Measurements from ENCODE around the gene ATP8B3.

ATP8B3 gene

GRCh38 chr19:1847684-1848398 is 35.8 kb upstream of the ATP8B3 start:
- Histone ChIP-seq H3K9me3 (replicated peaks; ENCODE audit: low read length) (no peaks in the 10 kb centered on the region), H3K27me3 (ENCODE audit: control insufficient read depth, insufficient read depth, low read length) (no peaks in the 10 kb centered on the region), H3K4me2 (ENCODE audit: low read length) (peak overlapping the region; percentile 97), H3K4me1 (ENCODE audit: control insufficient read depth, insufficient read depth, low read length) (peaks cover 21% of the 10 kb centered on the region), H3K9ac (ENCODE audit: low read depth, low read length) (peak overlapping the region; percentile 98), H3K4me3 (ENCODE audit: low read length) (peak overlapping the region; percentile 82), H3K36me3 (ENCODE audit: insufficient read depth, low read length) (peaks cover 19% of the 10 kb centered on the region)

GRCh38 chr19:1847348-1847683 is 35.2 kb upstream of the ATP8B3 start:
- peak overlapping the region; percentile 98 for H3K9ac ChIP-seq (ENCODE audit: low read depth, low read length)
- H3K36me3 ChIP-seq (ENCODE audit: insufficient read depth, low read length): peaks cover 19% of the 10 kb centered on the region
- H3K4me1 ChIP-seq (ENCODE audit: control insufficient read depth, insufficient read depth, low read length): peaks cover 21% of the 10 kb centered on the region
- H3K9me3 ChIP-seq (replicated peaks; ENCODE audit: low read length): no peaks in the 10 kb centered on the region
- H3K4me3 ChIP-seq (ENCODE audit: low read length): peak overlapping the region; percentile 82
- H3K4me2 ChIP-seq (ENCODE audit: low read length): peak overlapping the region; percentile 97
- H3K27me3 ChIP-seq (ENCODE audit: control insufficient read depth, insufficient read depth, low read length): no peaks in the 10 kb centered on the region

- Histone ChIP-seq H3K9ac (ENCODE audit: low read depth, low read length) (peak overlapping the region; percentile 98), H3K9me3 (replicated peaks; ENCODE audit: low read length) (no peaks in the 10 kb centered on the region), H3K36me3 (ENCODE audit: insufficient read depth, low read length) (peaks cover 19% of the 10 kb centered on the region), H3K4me3 (ENCODE audit: low read length) (peak overlapping the region; percentile 82), H3K4me1 (ENCODE audit: control insufficient read depth, insufficient read depth, low read length) (peaks cover 21% of the 10 kb centered on the region), H3K27me3 (ENCODE audit: control insufficient read depth, insufficient read depth, low read length) (no peaks in the 10 kb centered on the region), H3K4me2 (ENCODE audit: low read length) (peak overlapping the region; percentile 97)
Observed at GRCh38 chr19:1846517-1847204, 34.6 kb upstream of the ATP8B3 start.

GRCh38 chr19:1845642-1846041 is 33.6 kb upstream of the ATP8B3 start:
- H3K9ac ChIP-seq (ENCODE audit: low read depth, low read length): no peak overlapping the region
- H3K4me1 ChIP-seq (ENCODE audit: control insufficient read depth, insufficient read depth, low read length): peaks cover 21% of the 10 kb centered on the region

GRCh38 chr19:1845125-1845515 is 33.0 kb upstream of the ATP8B3 start:
- no peaks in the 10 kb centered on the region for H3K9me3 ChIP-seq (replicated peaks; ENCODE audit: low read length)
- peaks cover 17% of the 10 kb centered on the region for H3K36me3 ChIP-seq (ENCODE audit: insufficient read depth, low read length)
- H3K27me3 ChIP-seq (ENCODE audit: control insufficient read depth, insufficient read depth, low read length): no peaks in the 10 kb centered on the region
- peaks cover 21% of the 10 kb centered on the region for H3K4me1 ChIP-seq (ENCODE audit: control insufficient read depth, insufficient read depth, low read length)
- peak overlapping the region; percentile 23 for H3K4me2 ChIP-seq (ENCODE audit: low read length)
- H3K9ac ChIP-seq (ENCODE audit: low read depth, low read length): no peak overlapping the region
- H3K4me3 ChIP-seq (ENCODE audit: low read length): no peak overlapping the region

More at GRCh38 chr19:1845642-1846041, 33.6 kb upstream of the ATP8B3 start:
- peaks cover 17% of the 10 kb centered on the region for H3K36me3 ChIP-seq (ENCODE audit: insufficient read depth, low read length)
- peak overlapping the region; percentile 40 for H3K4me2 ChIP-seq (ENCODE audit: low read length)
- no peaks in the 10 kb centered on the region for H3K27me3 ChIP-seq (ENCODE audit: control insufficient read depth, insufficient read depth, low read length)
- no peaks in the 10 kb centered on the region for H3K9me3 ChIP-seq (replicated peaks; ENCODE audit: low read length)
- H3K4me3 ChIP-seq (ENCODE audit: low read length): no peak overlapping the region

- Histone ChIP-seq H3K4me2 (ENCODE audit: low read length) (peak overlapping the region; percentile 23), H3K9me3 (replicated peaks; ENCODE audit: low read length) (no peaks in the 10 kb centered on the region), H3K4me3 (ENCODE audit: low read length) (no peak overlapping the region), H3K4me1 (ENCODE audit: control insufficient read depth, insufficient read depth, low read length) (peaks cover 21% of the 10 kb centered on the region), H3K27me3 (ENCODE audit: control insufficient read depth, insufficient read depth, low read length) (no peaks in the 10 kb centered on the region), H3K9ac (ENCODE audit: low read depth, low read length) (no peak overlapping the region), H3K36me3 (ENCODE audit: insufficient read depth, low read length) (peaks cover 18% of the 10 kb centered on the region)
Observed at GRCh38 chr19:1844513-1845124, 32.5 kb upstream of the ATP8B3 start.

DNA sequence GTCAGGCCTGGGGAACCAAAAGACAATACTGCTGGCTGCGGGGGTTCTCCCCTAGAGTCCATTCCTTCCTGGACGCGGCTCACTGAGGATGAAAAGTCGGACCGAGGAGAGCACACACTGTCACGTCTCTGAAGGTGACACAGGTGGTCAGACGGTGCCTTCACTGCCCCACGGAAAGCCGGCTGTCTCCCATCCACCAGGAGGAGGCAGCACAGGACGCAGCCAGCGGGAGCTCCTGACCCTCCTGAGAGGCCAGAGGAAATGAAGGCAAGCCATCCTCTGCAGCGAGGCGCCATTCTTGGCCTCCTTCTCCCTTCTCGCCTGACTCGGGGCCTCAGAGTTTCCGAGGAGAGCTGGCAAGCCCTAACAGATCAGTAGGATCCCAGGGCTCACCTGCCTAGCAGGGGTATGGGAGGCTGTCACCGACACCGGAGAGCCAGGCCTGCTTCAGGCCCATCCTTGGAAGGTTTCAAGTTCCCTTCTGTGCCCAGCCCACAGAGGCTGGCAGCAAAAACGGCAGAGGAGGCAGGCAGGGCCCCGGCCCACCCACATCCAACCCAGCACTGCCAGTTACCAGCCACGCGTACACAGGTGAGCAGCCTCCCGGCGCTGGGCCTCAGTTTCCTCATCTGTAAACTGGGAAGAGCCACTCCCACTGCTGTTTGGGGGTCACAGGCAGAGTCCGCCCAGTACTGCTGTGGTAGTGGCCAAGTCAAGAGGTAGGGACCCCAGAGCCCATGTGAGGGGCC is 31.7 kb upstream of the ATP8B3 start:
- Histone ChIP-seq H3K4me2 (ENCODE audit: low read length) (no peak overlapping the region), H3K4me1 (ENCODE audit: control insufficient read depth, insufficient read depth, low read length) (peaks cover 21% of the 10 kb centered on the region), H3K4me3 (ENCODE audit: low read length) (no peak overlapping the region), H3K27me3 (ENCODE audit: control insufficient read depth, insufficient read depth, low read length) (no peaks in the 10 kb centered on the region), H3K36me3 (ENCODE audit: insufficient read depth, low read length) (peaks cover 23% of the 10 kb centered on the region), H3K9me3 (replicated peaks; ENCODE audit: low read length) (no peaks in the 10 kb centered on the region), H3K9ac (ENCODE audit: low read depth, low read length) (no peak overlapping the region)

DNA sequence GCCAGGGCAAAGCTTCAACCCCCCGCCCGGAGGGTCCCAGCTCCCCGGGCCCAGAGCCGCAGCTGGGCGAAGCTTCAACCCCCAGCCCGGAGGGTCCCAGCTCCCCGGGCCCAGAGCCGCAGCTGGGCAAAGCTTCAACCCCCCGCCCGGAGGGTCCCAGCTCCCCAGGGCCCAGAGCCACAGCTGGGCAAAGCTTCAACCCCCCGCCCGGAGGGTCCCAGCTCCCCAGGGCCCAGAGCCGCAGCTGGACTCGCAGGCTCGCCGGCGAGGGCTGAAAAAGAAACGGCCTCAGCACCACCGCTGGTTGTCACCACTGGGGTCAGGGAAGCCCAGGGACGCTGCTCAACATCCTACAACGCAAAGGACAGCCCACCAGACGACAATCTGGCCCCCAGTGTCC is 31.0 kb upstream of the ATP8B3 start:
- Histone ChIP-seq H3K9ac (ENCODE audit: low read depth, low read length) (no peak overlapping the region), H3K4me2 (ENCODE audit: low read length) (no peak overlapping the region), H3K4me3 (ENCODE audit: low read length) (no peak overlapping the region), H3K9me3 (replicated peaks; ENCODE audit: low read length) (no peaks in the 10 kb centered on the region), H3K4me1 (ENCODE audit: control insufficient read depth, insufficient read depth, low read length) (peaks cover 21% of the 10 kb centered on the region), H3K36me3 (ENCODE audit: insufficient read depth, low read length) (peaks cover 26% of the 10 kb centered on the region), H3K27me3 (ENCODE audit: control insufficient read depth, insufficient read depth, low read length) (no peaks in the 10 kb centered on the region)

DNA sequence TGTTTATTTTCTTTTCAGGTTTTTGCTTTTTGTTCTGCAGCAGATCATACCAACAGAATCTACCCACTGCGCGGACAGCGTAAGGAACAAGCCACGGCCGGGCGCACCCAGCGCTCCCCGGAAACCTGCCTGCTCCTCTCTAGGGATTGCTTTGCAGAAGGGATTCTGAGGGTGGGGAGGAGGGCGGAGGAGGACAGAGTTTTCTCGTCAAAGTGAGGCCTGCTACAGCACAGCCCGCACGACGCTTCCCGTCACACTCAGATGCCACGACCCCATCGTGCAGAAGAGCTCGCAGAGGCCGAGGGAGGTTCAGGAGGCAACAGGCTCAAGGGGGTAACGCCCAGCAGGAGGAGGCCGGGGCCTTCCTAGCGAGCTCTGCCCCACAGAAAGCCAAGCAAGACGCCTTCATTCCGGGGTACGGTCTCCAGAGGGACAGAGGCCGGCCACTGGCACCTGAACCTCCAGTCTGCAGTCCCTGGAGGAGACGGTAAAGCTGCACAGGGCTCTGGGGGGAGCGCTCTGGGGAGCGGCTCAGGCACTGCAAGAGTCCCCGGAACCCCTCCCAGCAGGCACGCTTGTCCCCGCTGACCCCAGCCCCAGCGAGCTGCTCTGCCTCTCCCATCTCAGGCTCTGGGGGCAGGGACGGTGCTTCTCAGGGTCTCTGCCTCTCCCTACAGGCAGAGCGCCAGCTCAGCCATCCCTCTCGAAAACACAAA is 29.3 kb upstream of the ATP8B3 start:
- Histone ChIP-seq H3K4me3 (ENCODE audit: low read length) (no peak overlapping the region), H3K9ac (ENCODE audit: low read depth, low read length) (no peak overlapping the region)

DNA sequence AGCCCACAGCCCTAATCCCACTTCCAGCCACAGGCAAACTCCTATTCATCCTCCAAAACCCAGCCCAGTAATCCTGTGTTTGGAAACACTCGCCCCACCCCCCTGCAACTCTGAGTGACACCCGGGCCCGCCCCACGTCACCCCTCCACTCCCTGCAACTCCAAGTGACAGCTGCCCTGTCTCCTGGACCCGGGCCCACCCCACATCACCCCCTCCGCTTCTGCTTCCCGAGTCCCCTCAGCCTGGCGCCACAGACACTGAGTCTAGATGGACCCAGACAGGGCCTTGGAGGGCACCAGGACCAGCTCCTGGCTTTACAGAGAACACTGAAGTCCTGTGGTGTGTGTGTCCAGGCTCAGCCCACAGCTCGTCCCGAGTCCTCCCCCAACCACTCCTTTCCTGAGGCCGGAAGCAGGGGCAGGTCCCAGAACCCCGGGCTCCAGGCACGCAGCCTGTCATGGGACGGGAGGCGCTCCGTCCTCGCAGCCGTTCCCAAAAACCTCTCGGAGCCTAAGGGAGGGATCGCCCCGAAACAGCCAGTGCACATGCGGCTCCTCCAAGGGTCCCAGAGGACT is 28.6 kb upstream of the ATP8B3 start:
- H3K27me3 ChIP-seq (ENCODE audit: control insufficient read depth, insufficient read depth, low read length): no peaks in the 10 kb centered on the region
- H3K9ac ChIP-seq (ENCODE audit: low read depth, low read length): no peak overlapping the region
- H3K9me3 ChIP-seq (replicated peaks; ENCODE audit: low read length): no peaks in the 10 kb centered on the region
- peaks cover 27% of the 10 kb centered on the region for H3K36me3 ChIP-seq (ENCODE audit: insufficient read depth, low read length)
- H3K4me1 ChIP-seq (ENCODE audit: control insufficient read depth, insufficient read depth, low read length): peaks cover 10% of the 10 kb centered on the region
- H3K4me3 ChIP-seq (ENCODE audit: low read length): no peak overlapping the region
- no peak overlapping the region for H3K4me2 ChIP-seq (ENCODE audit: low read length)

More for the DNA sequence above, 29.3 kb upstream of the ATP8B3 start:
- H3K36me3 ChIP-seq (ENCODE audit: insufficient read depth, low read length): peaks cover 30% of the 10 kb centered on the region
- no peaks in the 10 kb centered on the region for H3K9me3 ChIP-seq (replicated peaks; ENCODE audit: low read length)
- H3K27me3 ChIP-seq (ENCODE audit: control insufficient read depth, insufficient read depth, low read length): no peaks in the 10 kb centered on the region
- H3K4me2 ChIP-seq (ENCODE audit: low read length): no peak overlapping the region
- peaks cover 17% of the 10 kb centered on the region for H3K4me1 ChIP-seq (ENCODE audit: control insufficient read depth, insufficient read depth, low read length)

All from skeletal muscle satellite cell (primary cell).